ENCODE results near the gene IL17C. TPM values are rescaled to one million over a fixed set of nuclear protein-coding genes. Genes with fewer than 3 reads are reported as not detected.
A peak's percentile ranks its signal among the peaks of the same experiment; 100 is the strongest.

Gene IL17C
- total RNA-seq, 2 donors from 2014 or later = not detected

DNA sequence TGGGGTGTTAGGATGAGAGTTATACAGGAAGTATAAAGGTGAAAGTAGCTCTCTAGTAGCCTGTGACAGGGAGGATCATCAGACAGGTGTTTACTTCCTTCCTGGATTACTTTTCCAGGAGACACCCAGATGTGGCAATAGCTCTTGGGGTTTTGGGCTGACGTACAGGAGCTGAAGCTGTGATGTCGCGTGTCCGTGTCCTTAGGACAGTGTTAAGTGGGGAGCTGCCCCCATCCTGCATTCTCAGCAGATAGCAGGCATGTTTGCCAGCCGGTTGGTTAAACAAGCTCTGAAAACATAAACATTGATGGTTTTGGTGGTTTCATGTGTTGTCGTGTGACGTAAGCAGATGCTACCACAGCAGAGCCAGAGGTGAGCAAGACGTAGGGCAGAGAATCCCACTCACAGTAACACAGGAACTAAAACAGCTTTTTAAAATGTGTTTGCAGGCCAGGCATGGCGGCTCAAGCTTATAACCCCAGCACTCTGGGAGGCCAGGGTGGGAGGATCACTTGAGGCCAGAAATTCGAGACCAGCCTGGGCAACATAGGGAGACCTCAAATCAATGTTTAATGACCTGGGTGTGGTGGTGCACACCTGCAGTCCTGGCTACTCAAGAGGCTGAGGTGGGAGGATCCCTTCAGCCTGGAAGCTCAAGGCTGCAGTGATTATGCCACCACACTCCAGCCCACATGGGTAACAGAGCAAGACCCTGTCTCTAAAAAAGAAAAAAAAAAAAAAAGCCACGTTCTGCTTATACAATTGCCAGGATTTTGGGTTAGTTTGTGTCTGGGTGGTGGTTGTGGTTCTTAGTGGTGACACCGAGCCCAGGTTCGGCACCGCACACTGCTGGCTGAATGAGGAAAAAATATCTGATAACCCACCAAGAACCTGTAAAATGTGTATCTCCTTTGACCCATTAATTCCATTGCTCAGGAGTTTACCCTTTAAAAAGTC is 18.2 kb upstream of the IL17C start:
- H3K27ac ChIP-seq = peak overlapping the region; percentile 83
- no peak for DNase-seq
- peaks cover 20% of the 10 kb centered on the region for H3K36me3 ChIP-seq

GRCh38 chr16:88622125-88622524 is 16.2 kb upstream of the IL17C start:
- Histone ChIP-seq H3K4me3 (no peak overlapping the region), H3K9me3 (no peaks in the 10 kb centered on the region), H3K27ac (no peak overlapping the region), H3K36me3 (peaks cover 20% of the 10 kb centered on the region), H3K4me1 (peaks cover 20% of the 10 kb centered on the region), H3K9ac (ENCODE audit: low read depth in 2 of 2, low read length in 2 of 2) (no peak overlapping the region), H3K27me3 (no peaks in the 10 kb centered on the region)
- DNase-seq = no peak
- intact Hi-C loops (cut with DNase I) = no loop called here
- TF ChIP-seq, protein P1, sequence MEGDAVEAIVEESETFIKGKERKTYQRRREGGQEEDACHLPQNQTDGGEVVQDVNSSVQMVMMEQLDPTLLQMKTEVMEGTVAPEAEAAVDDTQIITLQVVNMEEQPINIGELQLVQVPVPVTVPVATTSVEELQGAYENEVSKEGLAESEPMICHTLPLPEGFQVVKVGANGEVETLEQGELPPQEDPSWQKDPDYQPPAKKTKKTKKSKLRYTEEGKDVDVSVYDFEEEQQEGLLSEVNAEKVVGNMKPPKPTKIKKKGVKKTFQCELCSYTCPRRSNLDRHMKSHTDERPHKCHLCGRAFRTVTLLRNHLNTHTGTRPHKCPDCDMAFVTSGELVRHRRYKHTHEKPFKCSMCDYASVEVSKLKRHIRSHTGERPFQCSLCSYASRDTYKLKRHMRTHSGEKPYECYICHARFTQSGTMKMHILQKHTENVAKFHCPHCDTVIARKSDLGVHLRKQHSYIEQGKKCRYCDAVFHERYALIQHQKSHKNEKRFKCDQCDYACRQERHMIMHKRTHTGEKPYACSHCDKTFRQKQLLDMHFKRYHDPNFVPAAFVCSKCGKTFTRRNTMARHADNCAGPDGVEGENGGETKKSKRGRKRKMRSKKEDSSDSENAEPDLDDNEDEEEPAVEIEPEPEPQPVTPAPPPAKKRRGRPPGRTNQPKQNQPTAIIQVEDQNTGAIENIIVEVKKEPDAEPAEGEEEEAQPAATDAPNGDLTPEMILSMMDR (IDR thresholded peaks at IDR 0.05) = no peak

More for the DNA sequence above, 18.2 kb upstream of the IL17C start:
- H3K9me3 ChIP-seq = no peaks in the 10 kb centered on the region
- intact Hi-C loops (cut with DNase I) = no loop called here
- TF ChIP-seq, protein P1 (IDR thresholded peaks at IDR 0.05) = no peak
- no peaks in the 10 kb centered on the region for H3K27me3 ChIP-seq
- peaks cover 32% of the 10 kb centered on the region for H3K4me1 ChIP-seq
- no peak overlapping the region for H3K9ac ChIP-seq (ENCODE audit: low read depth in 2 of 2, low read length in 2 of 2)
- no peak overlapping the region for H3K4me3 ChIP-seq

DNA sequence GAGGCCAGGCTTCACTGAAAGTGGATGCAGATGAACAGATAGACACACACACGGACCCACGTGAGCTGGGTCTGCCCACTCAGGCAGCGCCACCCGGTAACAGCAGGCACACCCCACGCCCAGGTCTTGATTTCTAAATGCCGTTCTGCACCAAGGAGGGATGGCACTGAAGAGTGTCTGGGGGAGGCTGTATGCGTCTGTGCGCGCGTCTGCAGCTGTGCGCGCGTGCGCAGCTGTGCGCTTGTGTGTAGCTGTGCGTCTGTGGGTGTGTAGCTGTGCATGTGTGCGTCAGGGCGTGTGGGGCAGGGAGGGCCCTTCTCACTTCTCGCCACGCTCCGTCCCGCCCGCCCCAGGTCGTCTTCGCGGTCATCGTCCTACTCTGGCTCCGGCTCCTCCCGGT is 15.5 kb upstream of the IL17C start:
- H3K9me3 ChIP-seq = no peaks in the 10 kb centered on the region
- no peak overlapping the region for H3K4me3 ChIP-seq
- TF ChIP-seq, protein P1 (IDR thresholded peaks at IDR 0.05) = no peak
- H3K27me3 ChIP-seq = no peaks in the 10 kb centered on the region
- H3K9ac ChIP-seq (ENCODE audit: low read depth in 2 of 2, low read length in 2 of 2) = no peak overlapping the region
- intact Hi-C loops (cut with DNase I) = no loop called here
- peaks cover 20% of the 10 kb centered on the region for H3K36me3 ChIP-seq
- DNase-seq = no peak
- no peak overlapping the region for H3K27ac ChIP-seq
- H3K4me1 ChIP-seq = peaks cover 15% of the 10 kb centered on the region

GRCh38 chr16:88623858-88624257 is 14.5 kb upstream of the IL17C start:
- H3K4me3 ChIP-seq = no peak overlapping the region
- no peak overlapping the region for H3K27ac ChIP-seq
- H3K9me3 ChIP-seq = no peaks in the 10 kb centered on the region
- H3K4me1 ChIP-seq = peaks cover 5% of the 10 kb centered on the region
- intact Hi-C loops (cut with DNase I) = no loop called here
- H3K27me3 ChIP-seq = no peaks in the 10 kb centered on the region
- TF ChIP-seq, protein P1 (IDR thresholded peaks at IDR 0.05) = no peak
- no peak for DNase-seq
- no peak overlapping the region for H3K9ac ChIP-seq (ENCODE audit: low read depth in 2 of 2, low read length in 2 of 2)
- H3K36me3 ChIP-seq = peaks cover 20% of the 10 kb centered on the region

GRCh38 chr16:88624481-88624880 is 13.9 kb upstream of the IL17C start:
- no peaks in the 10 kb centered on the region for H3K27me3 ChIP-seq
- no peak overlapping the region for H3K9ac ChIP-seq (ENCODE audit: low read depth in 2 of 2, low read length in 2 of 2)
- no peak overlapping the region for H3K27ac ChIP-seq

More at GRCh38 chr16:88624481-88624880, 13.9 kb upstream of the IL17C start:
- TF ChIP-seq, protein P1 (IDR thresholded peaks at IDR 0.05) = no peak
- H3K4me3 ChIP-seq = no peak overlapping the region
- peaks cover 20% of the 10 kb centered on the region for H3K36me3 ChIP-seq
- no peaks in the 10 kb centered on the region for H3K9me3 ChIP-seq
- peaks cover 2% of the 10 kb centered on the region for H3K4me1 ChIP-seq
- DNase-seq = no peak
- intact Hi-C loops (cut with DNase I) = no loop called here
